ENCODE measurements around the gene CCDC38. TPM values are rescaled to one million over a fixed set of nuclear protein-coding genes. Genes with fewer than 3 reads are reported as not detected.

CCDC38 gene
- total RNA-seq, 1 donor from 2014 or later, result not detected

DNA sequence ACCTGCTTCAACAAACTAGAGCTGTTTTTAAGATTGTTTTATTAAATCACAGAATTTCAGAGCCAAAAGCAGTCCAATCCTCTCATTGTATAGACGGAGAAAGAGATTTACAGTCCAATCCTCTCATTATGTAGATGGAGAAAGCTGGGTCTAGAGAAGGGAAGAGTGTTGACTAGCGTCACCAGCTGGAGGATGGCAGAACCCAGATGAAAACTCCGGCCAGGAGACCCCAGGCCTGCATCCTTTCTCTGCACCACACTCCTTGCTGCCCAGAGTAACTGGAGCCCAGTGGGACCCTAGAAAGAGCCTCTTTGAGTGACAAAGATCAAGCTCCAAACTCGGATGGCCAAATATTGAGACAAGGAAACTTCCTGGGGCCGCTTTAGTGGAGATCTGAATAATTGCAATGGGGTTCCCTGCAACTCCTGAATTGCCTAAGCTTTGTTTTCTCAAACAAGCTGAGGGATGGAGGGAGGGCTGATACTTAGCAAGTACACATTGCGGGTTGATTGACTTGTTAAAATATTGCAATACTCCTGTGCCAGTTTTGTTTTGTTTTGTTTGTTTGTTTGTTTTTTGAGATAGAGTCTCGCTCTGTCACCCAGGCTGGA lies 13.2 kb upstream of the CCDC38 start:
- Mint-ChIP-seq H3K4me1 (ENCODE audit: low read depth, unreplicated experiment) (no peaks in the 10 kb centered on the region), H3K4me3 (ENCODE audit: unreplicated experiment) (no peak overlapping the region), H3K36me3 (ENCODE audit: unreplicated experiment) (no peaks in the 10 kb centered on the region), H3K27ac (ENCODE audit: unreplicated experiment) (no peak overlapping the region), H3K27me3 (ENCODE audit: unreplicated experiment) (no peaks in the 10 kb centered on the region), H3K9me3 (ENCODE audit: unreplicated experiment) (no peaks in the 10 kb centered on the region)
- TF ChIP-seq, protein P1, sequence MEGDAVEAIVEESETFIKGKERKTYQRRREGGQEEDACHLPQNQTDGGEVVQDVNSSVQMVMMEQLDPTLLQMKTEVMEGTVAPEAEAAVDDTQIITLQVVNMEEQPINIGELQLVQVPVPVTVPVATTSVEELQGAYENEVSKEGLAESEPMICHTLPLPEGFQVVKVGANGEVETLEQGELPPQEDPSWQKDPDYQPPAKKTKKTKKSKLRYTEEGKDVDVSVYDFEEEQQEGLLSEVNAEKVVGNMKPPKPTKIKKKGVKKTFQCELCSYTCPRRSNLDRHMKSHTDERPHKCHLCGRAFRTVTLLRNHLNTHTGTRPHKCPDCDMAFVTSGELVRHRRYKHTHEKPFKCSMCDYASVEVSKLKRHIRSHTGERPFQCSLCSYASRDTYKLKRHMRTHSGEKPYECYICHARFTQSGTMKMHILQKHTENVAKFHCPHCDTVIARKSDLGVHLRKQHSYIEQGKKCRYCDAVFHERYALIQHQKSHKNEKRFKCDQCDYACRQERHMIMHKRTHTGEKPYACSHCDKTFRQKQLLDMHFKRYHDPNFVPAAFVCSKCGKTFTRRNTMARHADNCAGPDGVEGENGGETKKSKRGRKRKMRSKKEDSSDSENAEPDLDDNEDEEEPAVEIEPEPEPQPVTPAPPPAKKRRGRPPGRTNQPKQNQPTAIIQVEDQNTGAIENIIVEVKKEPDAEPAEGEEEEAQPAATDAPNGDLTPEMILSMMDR (IDR thresholded peaks at IDR 0.05; ENCODE audit: partially characterized antibody, unreplicated experiment), result no peak
- DNase-seq, result no peak

DNA sequence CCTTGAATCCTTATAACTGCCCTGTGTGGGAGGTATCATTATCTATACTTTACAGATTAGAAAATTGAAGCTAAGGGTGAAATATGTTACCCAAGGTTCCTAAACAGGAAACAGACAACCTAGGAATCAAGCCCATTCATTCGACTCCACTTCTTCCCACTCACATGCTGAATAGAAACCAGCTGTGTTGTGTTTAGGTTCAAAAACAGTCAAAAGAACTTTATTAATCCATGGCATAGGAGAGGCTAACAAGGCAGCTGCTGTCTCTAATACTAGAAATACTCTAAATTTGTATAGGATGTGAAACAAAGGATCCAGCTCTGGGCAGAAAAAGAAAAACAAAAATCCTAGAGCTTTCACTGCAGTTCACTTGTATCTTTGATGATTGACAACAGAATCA lies 10.6 kb upstream of the CCDC38 start:
- no peaks in the 10 kb centered on the region for H3K27me3 Mint-ChIP-seq (ENCODE audit: unreplicated experiment)
- H3K27ac Mint-ChIP-seq (ENCODE audit: unreplicated experiment), result no peak overlapping the region
- DNase-seq, result no peak
- no peaks in the 10 kb centered on the region for H3K9me3 Mint-ChIP-seq (ENCODE audit: unreplicated experiment)
- no peaks in the 10 kb centered on the region for H3K4me1 Mint-ChIP-seq (ENCODE audit: low read depth, unreplicated experiment)
- TF ChIP-seq, protein P1 (IDR thresholded peaks at IDR 0.05; ENCODE audit: partially characterized antibody, unreplicated experiment), result no peak
- no peaks in the 10 kb centered on the region for H3K36me3 Mint-ChIP-seq (ENCODE audit: unreplicated experiment)
- H3K4me3 Mint-ChIP-seq (ENCODE audit: unreplicated experiment), result no peak overlapping the region

DNA sequence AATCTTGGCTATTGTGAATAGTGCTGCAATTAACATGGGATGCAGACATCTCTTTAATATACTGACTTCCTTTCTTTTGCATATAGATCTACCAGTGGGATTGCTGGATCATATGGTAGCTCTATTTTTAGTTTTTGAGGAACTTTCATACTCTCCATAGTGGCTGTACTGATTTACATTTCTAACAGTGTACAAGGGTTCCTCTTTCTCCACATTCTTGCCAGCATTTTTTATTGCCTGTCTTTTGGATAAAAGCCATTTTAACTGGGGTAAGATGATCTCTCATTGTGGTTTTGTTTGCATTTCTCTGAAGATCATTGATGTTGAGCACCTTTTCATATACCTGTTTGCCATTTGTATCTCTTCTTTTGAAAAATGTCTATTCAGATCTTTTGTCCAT lies 9.1 kb upstream of the CCDC38 start:
- H3K4me3 Mint-ChIP-seq (ENCODE audit: unreplicated experiment), result no peak overlapping the region
- H3K4me1 Mint-ChIP-seq (ENCODE audit: low read depth, unreplicated experiment), result no peaks in the 10 kb centered on the region
- no peaks in the 10 kb centered on the region for H3K9me3 Mint-ChIP-seq (ENCODE audit: unreplicated experiment)

DNA sequence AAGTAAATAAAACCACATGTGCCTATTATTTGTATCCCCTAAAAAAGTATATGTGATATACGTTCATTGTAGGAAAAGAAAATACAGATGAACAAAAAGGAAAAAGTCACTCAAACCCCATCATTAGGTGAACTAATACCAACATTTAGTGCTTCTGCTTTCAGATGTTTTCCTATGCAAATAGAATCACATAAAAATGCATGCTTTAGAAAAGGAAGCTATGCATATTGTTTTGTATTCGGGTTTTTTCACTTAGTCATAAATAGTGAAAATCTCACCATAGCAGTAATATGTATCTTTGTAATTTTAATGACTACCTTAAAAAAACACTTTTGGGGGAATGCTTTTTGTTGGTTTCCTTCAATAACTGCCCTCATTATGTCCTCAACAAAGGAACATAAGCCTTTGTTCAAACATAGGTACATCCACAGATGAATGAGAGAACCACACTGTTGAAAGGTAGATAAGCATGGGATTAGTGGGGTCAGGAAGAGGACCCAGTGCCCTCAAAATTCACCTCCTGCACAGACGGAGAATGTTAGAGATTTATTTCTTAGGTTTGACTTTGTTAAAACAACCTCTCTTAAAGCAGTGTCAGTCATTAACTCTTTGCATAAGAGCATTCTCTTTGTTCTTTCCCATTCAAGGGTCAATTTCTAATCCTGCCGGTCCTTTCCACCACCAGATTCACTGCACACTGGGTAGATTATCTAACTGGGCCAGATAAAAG lies 7.2 kb upstream of the CCDC38 start:
- Mint-ChIP-seq H3K4me1 (ENCODE audit: low read depth, unreplicated experiment) (no peaks in the 10 kb centered on the region), H3K9me3 (ENCODE audit: unreplicated experiment) (no peaks in the 10 kb centered on the region), H3K27me3 (ENCODE audit: unreplicated experiment) (no peaks in the 10 kb centered on the region), H3K36me3 (ENCODE audit: unreplicated experiment) (no peaks in the 10 kb centered on the region), H3K27ac (ENCODE audit: unreplicated experiment) (no peak overlapping the region), H3K4me3 (ENCODE audit: unreplicated experiment) (no peak overlapping the region)
- TF ChIP-seq, protein P1 (IDR thresholded peaks at IDR 0.05; ENCODE audit: partially characterized antibody, unreplicated experiment), result no peak
- no peak for DNase-seq

More for the DNA sequence above, 9.1 kb upstream of the CCDC38 start:
- Mint-ChIP-seq H3K27me3 (ENCODE audit: unreplicated experiment) (no peaks in the 10 kb centered on the region), H3K36me3 (ENCODE audit: unreplicated experiment) (no peaks in the 10 kb centered on the region), H3K27ac (ENCODE audit: unreplicated experiment) (no peak overlapping the region)
- TF ChIP-seq, protein P1 (IDR thresholded peaks at IDR 0.05; ENCODE audit: partially characterized antibody, unreplicated experiment), result no peak
- DNase-seq, result no peak

DNA sequence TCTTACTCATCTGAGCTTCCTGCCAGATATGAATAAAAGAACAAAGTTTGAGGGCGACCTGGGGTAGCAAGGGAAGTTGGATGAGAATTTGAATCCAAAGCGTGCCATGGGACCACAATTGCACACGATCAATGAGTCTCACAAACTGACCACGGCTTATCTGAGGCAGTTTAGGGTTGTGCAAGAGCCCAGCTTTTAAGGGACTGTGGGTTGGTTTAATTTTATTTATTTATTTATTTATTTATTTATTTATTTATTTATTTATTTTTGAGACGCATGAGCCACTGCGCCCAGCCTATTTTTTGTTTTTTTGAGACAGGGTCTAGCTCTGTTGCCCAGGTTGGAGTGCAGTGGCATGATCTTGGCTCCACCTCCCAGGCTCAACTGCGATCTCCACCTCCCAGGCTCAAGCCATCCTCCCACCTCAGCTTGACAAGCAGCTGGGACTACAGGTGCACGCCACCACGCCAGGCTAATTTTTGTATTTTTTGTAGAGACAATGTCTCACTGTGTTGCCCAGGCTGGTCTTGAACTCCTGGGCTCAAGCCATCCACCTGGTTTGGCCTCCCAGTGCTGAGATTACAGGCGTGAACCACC lies 1.8 kb upstream of the CCDC38 start:
- Mint-ChIP-seq H3K9me3 (ENCODE audit: unreplicated experiment) (peaks cover 4% of the 10 kb centered on the region), H3K4me1 (ENCODE audit: low read depth, unreplicated experiment) (no peaks in the 10 kb centered on the region), H3K27me3 (ENCODE audit: unreplicated experiment) (no peaks in the 10 kb centered on the region), H3K4me3 (ENCODE audit: unreplicated experiment) (peak overlapping the region; percentile 81), H3K27ac (ENCODE audit: unreplicated experiment) (no peak overlapping the region), H3K36me3 (ENCODE audit: unreplicated experiment) (no peaks in the 10 kb centered on the region)
- DNase-seq, result no peak
- TF ChIP-seq, protein P1 (IDR thresholded peaks at IDR 0.05; ENCODE audit: partially characterized antibody, unreplicated experiment), result no peak

Measured in glutamatergic neuron (in vitro differentiated cells).